A673 (cell line): ENCODE measurements around the gene EIPR1. TPM values are rescaled to one million over a fixed set of nuclear protein-coding genes. Genes with fewer than 3 reads are reported as not detected.

ENCODE experiments used
- BruUV-seq: library from RNA; stranded (reverse); fragments of 400-500 nt; replicated peaks from 2 replicates; lab custom pipeline; 2021; lab: Mats Ljungman, UMichigan
- CTCF ChIA-PET: fragments of 300-600 bp; sonication (Branson Sonifier 250); formaldehyde crosslinking; loops from one replicate; lab custom pipeline; 2022; ENCODE audit warnings: antibody characterized with exemption; lab: Charles Lee
- POLR2A ChIA-PET: fragments of 300-600 bp; sonication (Branson Sonifier 250); formaldehyde crosslinking; loops from one replicate; lab custom pipeline; 2022; ENCODE audit warnings: antibody characterized with exemption; ENCODE audit not compliant: low non-redundant PET; lab: Charles Lee
- DNase-seq: peaks from one replicate; pipeline ENCODE4 v3.0.0-alpha.2; 2015; ENCODE audit warnings: low spot score
- H3K27ac ChIP-seq: fragments of 200-600 bp; sonication (generic); 2 replicates; pipeline ENCODE4 v1.5.1; 2016; ENCODE audit warnings: mixed run types, low read depth, mild to moderate bottlenecking, mixed read lengths, antibody characterized with exemption, low read length; ENCODE audit not compliant: poor library complexity, severe bottlenecking
- H3K27me3 ChIP-seq: fragments of 200-600 bp; sonication (generic); replicated peaks from 2 replicates; pipeline ENCODE4 v1.6.1; 2017; ENCODE audit warnings: mixed run types, low read depth, mild to moderate bottlenecking, mixed read lengths, antibody characterized with exemption, low read length; ENCODE audit not compliant: insufficient read depth, poor library complexity
- H3K36me3 ChIP-seq: fragments of 200-600 bp; sonication (generic); 2 replicates; pipeline ENCODE4 v1.6.1; 2016; ENCODE audit warnings: mixed run types, mild to moderate bottlenecking, mixed read lengths, antibody characterized with exemption, low read length; ENCODE audit not compliant: insufficient read depth, poor library complexity, severe bottlenecking
- H3K4me1 ChIP-seq: fragments of 200-600 bp; sonication (generic); 2 replicates; pipeline ENCODE4 v1.6.1; 2017; ENCODE audit warnings: mixed run types, mild to moderate bottlenecking, mixed read lengths, antibody characterized with exemption, low read length; ENCODE audit not compliant: insufficient read depth, poor library complexity, severe bottlenecking
- H3K4me3 ChIP-seq: fragments of 200-600 bp; sonication (generic); 2 replicates; pipeline ENCODE4 v1.5.1; 2016; ENCODE audit warnings: low read depth, mixed run types, mild to moderate bottlenecking, mixed read lengths, low read length; ENCODE audit not compliant: poor library complexity, severe bottlenecking
- H3K9me3 ChIP-seq: fragments of 200-600 bp; sonication (generic); 2 replicates; pipeline ENCODE4 v1.6.1; 2016; ENCODE audit warnings: mixed run types, low read depth, mild to moderate bottlenecking, mixed read lengths, antibody characterized with exemption, low read length; ENCODE audit not compliant: poor library complexity, severe bottlenecking
- EZH2 ChIP-seq: fragments of 200-600 bp; sonication (generic); IDR thresholded peaks from 2 replicates; pipeline ENCODE4 v1.6.1; 2017; ENCODE audit warnings: borderline replicate concordance, low read depth, mild to moderate bottlenecking, mixed read lengths, antibody characterized with exemption, low read length; ENCODE audit not compliant: poor library complexity, severe bottlenecking
- intact Hi-C: fragments of 100-400 bp; cut with micrococcal nuclease; formaldehyde crosslinking; loops from one replicate; pipeline ENCODE4 v1.10.0; 2022; ENCODE audit not compliant: unreplicated experiment
- total RNA-seq: library from RNA; stranded (reverse); gene quantifications from 2 replicates; pipeline ENCODE4 v1.2.3, GENCODE V29; 2021
- TF ChIP-seq, protein P1 (sequence below): fragments of 300-800, 200-600 bp; sonication (generic); conservative IDR thresholded peaks from 2 replicates; pipeline ENCODE4 v1.5.1; 2017; ENCODE audit warnings: low read depth, mild to moderate bottlenecking, antibody characterized with exemption, low read length, moderate library complexity, mixed read lengths

EIPR1 gene
- total RNA-seq, 1 experiment from 2014 or later, result 37.0 TPM

DNA sequence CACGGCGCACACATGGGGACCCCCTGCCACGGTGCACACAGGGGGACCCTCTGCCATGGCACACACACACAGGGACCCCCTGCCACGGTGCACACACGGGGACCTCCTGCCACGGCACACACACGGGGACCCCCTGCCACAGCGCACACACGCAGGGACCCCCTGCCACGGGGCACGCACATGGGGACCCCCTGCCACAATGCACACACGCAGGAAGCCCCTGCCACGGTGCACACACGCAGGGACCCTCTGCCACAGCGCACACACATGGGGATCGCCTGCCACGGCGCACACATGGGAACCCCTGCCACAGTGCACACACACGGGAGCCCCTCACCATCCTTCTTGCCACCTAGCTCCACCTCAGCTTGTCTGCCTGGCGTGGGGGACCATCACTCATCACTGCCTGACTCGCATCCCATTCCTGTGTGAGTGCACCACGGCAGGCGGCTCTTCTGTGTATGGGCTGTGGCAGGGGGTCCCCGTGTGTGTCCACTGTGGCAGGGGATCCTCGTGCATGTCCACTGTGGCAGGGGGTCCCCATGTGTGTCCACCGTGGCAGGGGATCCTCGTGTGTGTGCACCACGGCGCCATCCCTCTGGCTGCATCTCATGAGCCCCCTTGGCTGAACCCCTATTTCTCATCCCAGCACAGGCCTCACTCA lies 206.7 kb downstream of the EIPR1 start:
- intact Hi-C loops, result no loop called here
- Histone ChIP-seq H3K4me1 (no peaks in the 10 kb centered on the region), H3K36me3 (no peaks in the 10 kb centered on the region), H3K9me3 (no peaks in the 10 kb centered on the region), H3K4me3 (no peak overlapping the region), H3K27me3 (no peaks in the 10 kb centered on the region), H3K27ac (no peak overlapping the region)
- no peak for TF ChIP-seq EZH2
- TF ChIP-seq, protein P1, sequence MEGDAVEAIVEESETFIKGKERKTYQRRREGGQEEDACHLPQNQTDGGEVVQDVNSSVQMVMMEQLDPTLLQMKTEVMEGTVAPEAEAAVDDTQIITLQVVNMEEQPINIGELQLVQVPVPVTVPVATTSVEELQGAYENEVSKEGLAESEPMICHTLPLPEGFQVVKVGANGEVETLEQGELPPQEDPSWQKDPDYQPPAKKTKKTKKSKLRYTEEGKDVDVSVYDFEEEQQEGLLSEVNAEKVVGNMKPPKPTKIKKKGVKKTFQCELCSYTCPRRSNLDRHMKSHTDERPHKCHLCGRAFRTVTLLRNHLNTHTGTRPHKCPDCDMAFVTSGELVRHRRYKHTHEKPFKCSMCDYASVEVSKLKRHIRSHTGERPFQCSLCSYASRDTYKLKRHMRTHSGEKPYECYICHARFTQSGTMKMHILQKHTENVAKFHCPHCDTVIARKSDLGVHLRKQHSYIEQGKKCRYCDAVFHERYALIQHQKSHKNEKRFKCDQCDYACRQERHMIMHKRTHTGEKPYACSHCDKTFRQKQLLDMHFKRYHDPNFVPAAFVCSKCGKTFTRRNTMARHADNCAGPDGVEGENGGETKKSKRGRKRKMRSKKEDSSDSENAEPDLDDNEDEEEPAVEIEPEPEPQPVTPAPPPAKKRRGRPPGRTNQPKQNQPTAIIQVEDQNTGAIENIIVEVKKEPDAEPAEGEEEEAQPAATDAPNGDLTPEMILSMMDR, result no peak
- POLR2A ChIA-PET, result no interaction called here
- DNase-seq, result no peak
- BruUV-seq, result no TSS peak
- CTCF ChIA-PET, result no interaction called here

DNA sequence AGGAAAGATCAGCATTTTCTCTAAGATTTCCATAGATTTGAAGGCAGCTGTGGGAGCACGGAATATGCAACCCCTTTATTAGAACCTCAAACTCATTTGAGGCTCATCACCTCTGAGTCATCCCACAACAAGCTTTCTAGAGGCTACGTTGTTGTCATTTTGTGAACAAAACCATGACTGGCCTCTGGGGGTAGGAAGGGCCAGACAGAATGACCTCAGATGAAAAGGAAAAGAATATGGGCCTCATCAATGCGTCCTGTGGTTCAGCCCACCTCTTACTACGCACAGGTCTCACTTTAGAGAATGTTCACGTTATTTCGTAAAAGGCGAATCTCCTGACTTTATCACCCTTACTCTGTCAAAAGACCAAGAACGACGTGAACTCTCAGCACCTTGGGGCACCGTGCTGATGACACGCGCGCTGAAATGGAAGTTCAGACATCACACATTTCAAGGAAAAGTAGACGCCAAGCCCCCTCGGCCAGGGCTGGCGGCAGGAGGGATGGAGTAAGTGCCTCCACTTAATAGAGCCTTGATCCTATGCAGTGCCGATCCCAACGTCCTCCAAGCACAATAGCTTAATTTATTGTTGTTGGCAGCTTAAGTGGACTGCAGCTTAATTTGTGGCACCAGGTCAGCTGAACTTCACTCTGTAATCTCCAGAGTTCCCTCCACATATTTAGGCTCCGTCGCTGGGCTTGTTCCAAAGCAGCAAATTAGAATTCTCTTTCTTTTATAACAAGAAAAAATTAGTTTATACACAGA lies 208.3 kb downstream of the EIPR1 start:
- Histone ChIP-seq H3K36me3 (no peaks in the 10 kb centered on the region), H3K9me3 (no peaks in the 10 kb centered on the region), H3K27me3 (no peaks in the 10 kb centered on the region), H3K4me3 (no peak overlapping the region), H3K4me1 (no peaks in the 10 kb centered on the region), H3K27ac (no peak overlapping the region)
- no TSS peak for BruUV-seq
- ChIA-PET CTCF (no interaction called here), POLR2A (no interaction called here)
- intact Hi-C loops, result no loop called here
- DNase-seq, result no peak
- TF ChIP-seq, protein P1, result no peak
- no peak for TF ChIP-seq EZH2

DNA sequence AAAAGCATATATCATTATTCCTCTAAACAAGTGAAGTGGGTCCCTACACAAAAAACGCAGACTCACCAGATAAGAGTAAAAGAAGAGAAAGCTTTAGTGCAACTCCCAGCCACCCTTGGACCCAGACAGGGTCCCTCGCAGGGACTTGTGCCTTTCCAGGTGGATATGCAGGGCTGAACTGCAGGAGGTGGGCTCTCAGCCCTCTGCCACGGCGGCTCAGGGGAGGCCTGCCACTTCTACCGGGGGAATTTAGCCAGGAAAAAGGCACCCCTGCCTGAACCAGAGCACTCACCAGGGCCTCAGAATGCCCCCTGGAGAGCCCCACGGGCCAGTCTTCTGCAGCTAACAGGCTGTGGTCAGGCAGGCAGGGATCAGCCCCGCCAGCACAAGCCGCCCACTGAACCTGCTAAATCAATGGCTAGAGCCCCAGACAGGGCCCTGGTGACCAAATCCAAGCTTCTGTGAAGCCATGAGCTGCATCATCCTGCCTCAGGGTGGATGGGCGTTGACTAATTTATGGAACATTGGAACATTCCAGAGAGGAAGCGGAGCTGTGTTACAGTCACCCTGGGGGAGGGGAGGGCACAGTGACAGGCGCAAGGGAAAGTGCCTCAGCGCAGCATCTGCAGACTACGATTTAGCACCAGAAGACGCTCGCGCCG lies 209.3 kb downstream of the EIPR1 start:
- no peaks in the 10 kb centered on the region for H3K4me1 ChIP-seq
- TF ChIP-seq, protein P1, result no peak
- TF ChIP-seq EZH2, result no peak
- intact Hi-C loops, result no loop called here

More for the DNA sequence above, 209.3 kb downstream of the EIPR1 start:
- H3K27me3 ChIP-seq, result no peaks in the 10 kb centered on the region
- CTCF ChIA-PET, result no interaction called here
- POLR2A ChIA-PET, result no interaction called here
- BruUV-seq, result no TSS peak
- H3K36me3 ChIP-seq, result no peaks in the 10 kb centered on the region
- no peak overlapping the region for H3K4me3 ChIP-seq
- H3K9me3 ChIP-seq, result peaks cover 7% of the 10 kb centered on the region
- DNase-seq, result no peak
- H3K27ac ChIP-seq, result no peak overlapping the region
